Muscle of arm (tissue), 12 donors: ENCODE data around the gene SS18L1. TPM values are rescaled to one million over a fixed set of nuclear protein-coding genes. Genes with fewer than 3 reads are reported as not detected.
A peak's percentile ranks its signal among the peaks of the same experiment; 100 is the strongest.

ENCODE experiments used
- DNase-seq: peaks from one replicate; pipeline ENCODE4 v3.0.0-alpha.2; 2013
- polyA plus RNA-seq, 12 donors: library from polyadenylated mRNA; unstranded; fragments of 120-200 nt; gene quantifications; one replicate each; pipeline ENCODE4 v1.2.1, GENCODE V29; 2013; ENCODE audit not compliant: insufficient read length in 12 of 12

Gene SS18L1
- polyA plus RNA-seq, 12 donors = 13.5 to 21.0 (median 15.7) TPM; not detected in 1

GRCh38 chr20:62208795-62209755, 65.5 kb downstream of the SS18L1 start:
- DNase-seq = no peak

GRCh38 chr20:62209850-62210495, 66.4 kb downstream of the SS18L1 start:
- no peak for DNase-seq

- DNase-seq = no peak
These were observed 66.9 kb downstream of the SS18L1 start for GRCh38 chr20:62210496-62210855.

- DNase-seq = no peak
These were observed 67.6 kb downstream of the SS18L1 start for GRCh38 chr20:62211216-62211615.

GRCh38 chr20:62211769-62212288, 68.3 kb downstream of the SS18L1 start:
- no peak for DNase-seq

GRCh38 chr20:62212299-62212698, 68.7 kb downstream of the SS18L1 start:
- no peak for DNase-seq

GRCh38 chr20:62214067-62214466, 70.5 kb downstream of the SS18L1 start:
- DNase-seq = no peak

GRCh38 chr20:62215020-62215990, 71.7 kb downstream of the SS18L1 start:
- no peak for DNase-seq

- DNase-seq = no peak
These were observed 72.5 kb downstream of the SS18L1 start for GRCh38 chr20:62215991-62216635.

GRCh38 chr20:62216636-62217566, 73.3 kb downstream of the SS18L1 start:
- no peak for DNase-seq

GRCh38 chr20:62217913-62218773, 74.6 kb downstream of the SS18L1 start:
- no peak for DNase-seq

GRCh38 chr20:62219101-62219991, 75.8 kb downstream of the SS18L1 start:
- no peak for DNase-seq

GRCh38 chr20:62219992-62220665, 76.6 kb downstream of the SS18L1 start, which contains the start of gene HRH3:
TSS of gene HRH3 (minus strand) at chr20:62220278. CDS start at chr20:62219970, 308 bp downstream.
- peak; percentile 36 for DNase-seq

GRCh38 chr20:62220666-62221568, 77.3 kb downstream of the SS18L1 start:
- DNase-seq = no peak

GRCh38 chr20:62222266-62222850, 78.8 kb downstream of the SS18L1 start:
- no peak for DNase-seq

GRCh38 chr20:62222972-62223371, 79.4 kb downstream of the SS18L1 start:
- no peak for DNase-seq
